ENCODE data around the gene WDR7.

DNA sequence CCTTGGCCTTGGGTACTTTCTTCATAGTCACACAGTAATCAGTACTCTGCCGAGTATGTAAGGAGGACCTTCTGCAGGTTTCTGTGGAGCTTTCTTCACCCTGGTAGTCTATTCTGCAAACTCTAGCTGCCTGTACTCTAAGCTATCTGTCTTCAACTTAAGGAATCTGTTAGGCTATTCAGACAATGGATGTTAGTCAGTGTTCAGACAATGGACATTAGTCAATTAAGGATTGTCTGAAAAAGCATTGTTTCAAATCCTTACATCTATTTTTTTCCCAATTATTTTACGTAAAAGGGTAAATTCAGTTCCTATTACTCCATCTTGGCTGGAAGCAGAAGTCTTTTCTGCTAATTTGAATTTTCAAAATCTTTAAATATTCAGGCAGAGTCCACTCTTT lies 75.7 kb downstream of the WDR7 start:
- TF ChIP-seq, protein P1, sequence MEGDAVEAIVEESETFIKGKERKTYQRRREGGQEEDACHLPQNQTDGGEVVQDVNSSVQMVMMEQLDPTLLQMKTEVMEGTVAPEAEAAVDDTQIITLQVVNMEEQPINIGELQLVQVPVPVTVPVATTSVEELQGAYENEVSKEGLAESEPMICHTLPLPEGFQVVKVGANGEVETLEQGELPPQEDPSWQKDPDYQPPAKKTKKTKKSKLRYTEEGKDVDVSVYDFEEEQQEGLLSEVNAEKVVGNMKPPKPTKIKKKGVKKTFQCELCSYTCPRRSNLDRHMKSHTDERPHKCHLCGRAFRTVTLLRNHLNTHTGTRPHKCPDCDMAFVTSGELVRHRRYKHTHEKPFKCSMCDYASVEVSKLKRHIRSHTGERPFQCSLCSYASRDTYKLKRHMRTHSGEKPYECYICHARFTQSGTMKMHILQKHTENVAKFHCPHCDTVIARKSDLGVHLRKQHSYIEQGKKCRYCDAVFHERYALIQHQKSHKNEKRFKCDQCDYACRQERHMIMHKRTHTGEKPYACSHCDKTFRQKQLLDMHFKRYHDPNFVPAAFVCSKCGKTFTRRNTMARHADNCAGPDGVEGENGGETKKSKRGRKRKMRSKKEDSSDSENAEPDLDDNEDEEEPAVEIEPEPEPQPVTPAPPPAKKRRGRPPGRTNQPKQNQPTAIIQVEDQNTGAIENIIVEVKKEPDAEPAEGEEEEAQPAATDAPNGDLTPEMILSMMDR (IDR thresholded peaks at IDR 0.05) = no peak
- TF ChIP-seq ZFX (IDR thresholded peaks at IDR 0.05; ENCODE audit: borderline replicate concordance) = no peak
